K562 (cell line): Measurements from ENCODE around the gene CSNK2A1. TPM values are rescaled to one million over a fixed set of nuclear protein-coding genes. Genes with fewer than 3 reads are reported as not detected.

Source experiments
- ARHGAP35 ChIP-seq: fragments of 450-650 bp; IDR thresholded peaks from 2 replicates; pipeline ENCODE4 v1.6.1; 2018; ENCODE audit not compliant: partially characterized antibody
- ESRRA ChIP-seq: fragments of 450-650 bp; IDR thresholded peaks from 2 replicates; pipeline ENCODE4 v1.6.1; 2014; ENCODE audit warnings: low read depth, mild to moderate bottlenecking, moderate library complexity, borderline replicate concordance
- ESRRB ChIP-seq: fragments of 250-450 bp; sonication (Bioruptor Pico); IDR thresholded peaks from 2 replicates; pipeline ENCODE4 v1.5.0; 2020; ENCODE audit warnings: mild to moderate bottlenecking, moderate library complexity, borderline replicate concordance
- FUS ChIP-seq: fragments of 200-400 bp; formaldehyde crosslinking; optimal IDR thresholded peaks from 2 replicates; pipeline ENCODE3; 2017; ENCODE audit warnings: low read depth, low read length
- HOMEZ ChIP-seq: fragments of 250-450 bp; sonication (Bioruptor Pico); IDR thresholded peaks from 2 replicates; pipeline ENCODE4 v1.4.0; 2020; ENCODE audit warnings: mild to moderate bottlenecking, moderate library complexity
- JUN ChIP-seq, 2 experiments: sonication (generic) in 1 of 2; formaldehyde crosslinking in 1 of 2; IDR thresholded peaks; 2 replicates each; pipeline versions ENCODE4 v1.6.1 to v1.8.0; 2012 to 2022; ENCODE audit warnings: borderline replicate concordance in 2 of 2, mild to moderate bottlenecking in 2 of 2, improper control_type of control experiment in 1 of 2, low read depth in 1 of 2, low read length in 1 of 2, missing genetic modification reagents in 1 of 2
- JUND ChIP-seq, 2 experiments: IDR thresholded peaks; 2 replicates in 1 of 2; 3 replicates in 1 of 2; pipeline ENCODE4 v1.6.1; 2011; ENCODE audit warnings: borderline replicate concordance in 2 of 2, low read depth in 2 of 2, low read length in 2 of 2, improper control_type of control experiment in 1 of 2, missing biosample characterization in 1 of 2, missing genetic modification characterization in 1 of 2, missing genetic modification reagents in 1 of 2
- NELFE ChIP-seq: IDR thresholded peaks from 2 replicates; pipeline ENCODE4 v1.6.1; 2011; ENCODE audit warnings: mild to moderate bottlenecking; ENCODE audit not compliant: insufficient read depth, insufficient read length
- NKRF ChIP-seq: fragments of 450-650 bp; IDR thresholded peaks from 2 replicates; pipeline ENCODE4 v1.6.1; 2016; ENCODE audit warnings: borderline replicate concordance
- PKNOX1 ChIP-seq: fragments of 450-650 bp; IDR thresholded peaks from 2 replicates; pipeline ENCODE4 v1.6.1; 2016
- PTBP1 ChIP-seq: fragments of 200-400 bp; formaldehyde crosslinking; IDR thresholded peaks from 2 replicates; pipeline ENCODE4 v1.6.1; 2017; ENCODE audit warnings: low read depth, low read length
- SMAD1 ChIP-seq: fragments of 150-350 bp; IDR thresholded peaks from 2 replicates; pipeline ENCODE4 v1.6.1; 2014; ENCODE audit warnings: low read length, low read depth; ENCODE audit not compliant: partially characterized antibody
- THRB ChIP-seq: fragments of 450-650 bp; formaldehyde crosslinking; conservative IDR thresholded peaks from 2 replicates; pipeline ENCODE4 v1.4.0; 2022; ENCODE audit warnings: mild to moderate bottlenecking, missing genetic modification characterization
- ZBTB12 ChIP-seq: fragments of 250-450 bp; sonication (Bioruptor Pico); IDR thresholded peaks from 2 replicates; pipeline ENCODE4 v1.4.0; 2020
- ZNF253 ChIP-seq: fragments of 250-450 bp; sonication (Bioruptor Pico); conservative IDR thresholded peaks from 2 replicates; pipeline ENCODE4 v1.6.1; 2021; ENCODE audit warnings: mild to moderate bottlenecking
- ZNF384 ChIP-seq: IDR thresholded peaks from 2 replicates; pipeline ENCODE4 v1.6.1; 2012; ENCODE audit warnings: low read depth, low read length, improper control_type of control experiment
- ZNF445 ChIP-seq: fragments of 250-450 bp; sonication (Bioruptor Pico); IDR thresholded peaks from 2 replicates; pipeline ENCODE4 v1.4.0; 2020; ENCODE audit warnings: low read depth, mild to moderate bottlenecking, moderate library complexity
- ZNF511 ChIP-seq: sonication (generic); formaldehyde crosslinking; IDR thresholded peaks from 2 replicates; pipeline ENCODE4 v1.8.0; 2022; ENCODE audit warnings: mild to moderate bottlenecking, missing genetic modification reagents
- polyA plus RNA-seq, 8 experiments: library from polyadenylated mRNA; depleted of rRNA in 4 of 8; stranded (reverse) in 5 of 8; unstranded in 3 of 8; fragments of >200 nt; fragmentation: Nextera tagmentation in 2 of 8; fragmentation: Illumina TruSeq in 1 of 8; extraction: Ambion mirVana in 2 of 8; extraction: Trizol in 1 of 8; gene quantifications; 2 replicates each; pipeline versions ENCODE4 v1.2.1 to v1.2.3, GENCODE V29; 2011 to 2014; ENCODE audit warnings: inconsistent platforms in 1 of 8, missing spikeins in 1 of 8
- total RNA-seq, 7 experiments: library from RNA; depleted of rRNA in 6 of 7; stranded (reverse); fragments of >200 nt in 6 of 7; fragmentation: Illumina TruSeq in 2 of 7; extraction: Trizol in 2 of 7; gene quantifications; 2 replicates each; pipeline versions ENCODE4 v1.2.1 to v1.2.3, GENCODE V29; 2011 to 2021; ENCODE audit warnings: low replicate concordance in 1 of 7

Gene CSNK2A1
- total and polyA plus RNA-seq, 9 of the 15 experiments (the other 6 are each of a cell fraction or from before 2014, with no cell fraction given): 71.0 to 251 (median 103) TPM

- peak; percentile 26; the same call in 1 of the 2 replicates for TF ChIP-seq JUN (IDR thresholded peaks at IDR 0.05; ENCODE audit: borderline replicate concordance, low read depth, low read length)
- TF ChIP-seq JUN (CRISPR knock-in tag; IDR thresholded peaks at IDR 0.05; ENCODE audit: borderline replicate concordance): no peak
- no peak for TF ChIP-seq THRB (CRISPR knock-in tag)
- no peak for TF ChIP-seq FUS
- TF ChIP-seq PTBP1: no peak
- TF ChIP-seq SMAD1: peak; percentile 22
- no peak for TF ChIP-seq ZBTB12 (CRISPR knock-in tag)
- TF ChIP-seq ZNF384: no peak
- TF ChIP-seq HOMEZ (CRISPR knock-in tag): no peak
- TF ChIP-seq PKNOX1: no peak
- TF ChIP-seq JUND (IDR thresholded peaks at IDR 0.05; ENCODE audit: borderline replicate concordance, low read depth, low read length): peak; percentile 37; the same call in 1 of the 2 replicates
- TF ChIP-seq JUND (tag; IDR thresholded peaks at IDR 0.05; ENCODE audit: borderline replicate concordance, low read depth, low read length): no peak
- TF ChIP-seq NKRF: no peak
- no peak for TF ChIP-seq ESRRB (CRISPR knock-in tag)
- TF ChIP-seq ESRRA: peak; percentile 34; the same call in 1 of the 2 replicates
- no peak for TF ChIP-seq ZNF253 (CRISPR knock-in tag)
- TF ChIP-seq ZNF511: no peak
- TF ChIP-seq NELFE: no peak
- no peak for TF ChIP-seq ARHGAP35
- no peak for TF ChIP-seq ZNF445
Observed at GRCh38 chr20:462199-462991, 81.2 kb downstream of the CSNK2A1 start, which contains the start of gene TBC1D20 (continued).
